GM12891 (cell line): ENCODE measurements around the gene RAPGEF4.

ENCODE experiments used
- PAX5 ChIP-seq: IDR thresholded peaks from 2 replicates; pipeline ENCODE4 v1.6.1; 2011; ENCODE audit warnings: low read length, moderate library complexity, mild to moderate bottlenecking; ENCODE audit not compliant: insufficient read depth, severe bottlenecking
- POLR2A ChIP-seq: IDR thresholded peaks from 2 replicates; pipeline ENCODE4 v1.6.1; 2011; ENCODE audit warnings: low read depth, low read length, control low read depth
- POLR2AphosphoS5 ChIP-seq: IDR thresholded peaks from 2 replicates; pipeline ENCODE4 v1.6.1; 2011; ENCODE audit warnings: low read depth, low read length, control low read depth
- POU2F2 ChIP-seq: IDR thresholded peaks from 2 replicates; pipeline ENCODE4 v1.6.1; 2011; ENCODE audit warnings: low read depth, mild to moderate bottlenecking, control low read depth, low read length, moderate library complexity
- SPI1 ChIP-seq: IDR thresholded peaks from 2 replicates; pipeline ENCODE4 v1.6.1; 2011; ENCODE audit warnings: low read depth, low read length, control low read depth
- TAF1 ChIP-seq: IDR thresholded peaks from 2 replicates; pipeline ENCODE4 v1.6.1; 2011; ENCODE audit warnings: low read depth, low read length, control low read depth

- no peak for TF ChIP-seq POLR2A
- no peak for TF ChIP-seq TAF1
- TF ChIP-seq POLR2AphosphoS5: no peak
- no peak for TF ChIP-seq SPI1
- no peak for TF ChIP-seq POU2F2
- no peak for TF ChIP-seq PAX5
Observed at GRCh38 chr2:173032032-173032431, 296.4 kb downstream of the RAPGEF4 start.
